Neuronal stem cell (in vitro differentiated cells): ENCODE results near the gene SPDYE17.
"Not testable (repeated sequence)": the region's sequence is repeated elsewhere in the genome, so short reads cannot be mapped to it uniquely, and the experiment has no call there.

Experiments used
- DNase-seq: peaks from one replicate; pipeline ENCODE4 v3.0.0-alpha.2; 2013; ENCODE audit warnings: low spot score
- H2AFZ ChIP-seq: one replicate; pipeline ENCODE4 v1.6.1; 2013; ENCODE audit warnings: mild to moderate bottlenecking, low read length, inconsistent platforms
- H2AK5ac ChIP-seq: 2 replicates; pipeline ENCODE4 v1.6.1; 2013; ENCODE audit warnings: low read depth, mild to moderate bottlenecking, inconsistent platforms, low read length, moderate library complexity, mixed read lengths
- H2BK120ac ChIP-seq: 2 replicates; pipeline ENCODE4 v1.6.1; 2013; ENCODE audit warnings: low read depth, mild to moderate bottlenecking, inconsistent platforms, low read length, moderate library complexity, mixed read lengths
- H2BK12ac ChIP-seq: one replicate; pipeline ENCODE4 v1.6.1; 2013; ENCODE audit warnings: low read length, inconsistent platforms
- H2BK15ac ChIP-seq: 2 replicates; pipeline ENCODE4 v1.6.1; 2013; ENCODE audit warnings: mild to moderate bottlenecking, low read length, inconsistent platforms, mixed read lengths
- H2BK5ac ChIP-seq: one replicate; pipeline ENCODE4 v1.6.1; 2013; ENCODE audit warnings: inconsistent platforms, mild to moderate bottlenecking, low read length, moderate library complexity
- H3K14ac ChIP-seq: one replicate; pipeline ENCODE4 v1.6.1; 2013; ENCODE audit warnings: low read length, inconsistent platforms
- H3K18ac ChIP-seq: 2 replicates; pipeline ENCODE4 v1.6.1; 2013; ENCODE audit warnings: low read length, inconsistent platforms
- H3K23ac ChIP-seq: 2 replicates; pipeline ENCODE4 v1.6.1; 2013; ENCODE audit warnings: low read depth, mild to moderate bottlenecking, mixed read lengths, low read length, inconsistent platforms; ENCODE audit not compliant: poor library complexity
- H3K27ac ChIP-seq: replicated peaks from 3 replicates; pipeline ENCODE4 v1.5.1; 2013; ENCODE audit warnings: low read length, inconsistent platforms
- H3K27me3 ChIP-seq, 3 experiments: 2 replicates each; pipeline ENCODE4 v1.6.1; 2013; ENCODE audit warnings: low read length in 3 of 3, mild to moderate bottlenecking in 2 of 3, inconsistent platforms in 1 of 3, low read depth in 1 of 3, mixed read lengths in 1 of 3, moderate library complexity in 1 of 3; ENCODE audit not compliant: control insufficient read depth in 3 of 3, insufficient read depth in 3 of 3
- H3K36me3 ChIP-seq, 2 donors: replicated peaks in 1 of 2; 2 replicates each; pipeline ENCODE4 v1.6.1; 2013; ENCODE audit warnings: low read length in 2 of 2; ENCODE audit not compliant: control insufficient read depth in 2 of 2, insufficient read depth in 2 of 2
- H3K4ac ChIP-seq: 2 replicates; pipeline ENCODE4 v1.6.1; 2013; ENCODE audit warnings: inconsistent platforms, mild to moderate bottlenecking, low read length, moderate library complexity
- H3K4me1 ChIP-seq, 2 donors: 1 replicate in 1 of 2; 2 replicates in 1 of 2; pipeline ENCODE4 v1.6.1; 2013; ENCODE audit warnings: low read length in 2 of 2, low read depth in 1 of 2; ENCODE audit not compliant: control insufficient read depth in 2 of 2, insufficient read depth in 1 of 2
- H3K4me2 ChIP-seq: one replicate; pipeline ENCODE4 v1.6.1; 2013; ENCODE audit warnings: mild to moderate bottlenecking, low read length, inconsistent platforms; ENCODE audit not compliant: insufficient read depth, poor library complexity, severe bottlenecking
- H3K4me3 ChIP-seq, 2 donors: 2 replicates each; pipeline ENCODE4 v1.5.1; 2013; ENCODE audit warnings: low read length in 2 of 2, mild to moderate bottlenecking in 2 of 2, inconsistent platforms in 1 of 2, moderate library complexity in 1 of 2
- H3K79me1 ChIP-seq: one replicate; pipeline ENCODE4 v1.6.1; 2013; ENCODE audit warnings: low read depth, mild to moderate bottlenecking, inconsistent platforms, low read length, moderate library complexity
- H3K9ac ChIP-seq: one replicate; pipeline ENCODE4 v1.6.1; 2013; ENCODE audit warnings: mild to moderate bottlenecking, low read depth, low read length, inconsistent platforms; ENCODE audit not compliant: poor library complexity
- H3K9me3 ChIP-seq, 2 donors: replicated peaks in 1 of 2; 2 replicates each; pipeline versions ENCODE3 to v1.6.1; 2013; ENCODE audit warnings: low read length in 2 of 2, mild to moderate bottlenecking in 2 of 2, inconsistent platforms in 1 of 2, low read depth in 1 of 2, mixed read lengths in 1 of 2, moderate library complexity in 1 of 2; ENCODE audit not compliant: control insufficient read depth in 2 of 2, insufficient read depth in 1 of 2
- H4K8ac ChIP-seq: one replicate; pipeline ENCODE4 v1.6.1; 2013; ENCODE audit warnings: low read depth, mild to moderate bottlenecking, inconsistent platforms, low read length, moderate library complexity
- H4K91ac ChIP-seq: one replicate; pipeline ENCODE4 v1.6.1; 2013; ENCODE audit warnings: low read length, low read depth, mild to moderate bottlenecking, inconsistent platforms; ENCODE audit not compliant: poor library complexity
- WGBS, 2 donors: extraction: QIAGEN DNeasy Blood & Tissue Kit; methylation state at CpG; one replicate each; pipeline ENCODE4 v1.1.7; 2013; ENCODE audit warnings: missing lambda C conversion rate in 2 of 2, mixed read lengths in 1 of 2; ENCODE audit not compliant: insufficient read length in 2 of 2, insufficient replicate concordance in 1 of 2; ENCODE audit errors: extremely low coverage in 2 of 2; 5-methylcytosine and 5-hydroxymethylcytosine counted together

The SPDYE17 gene

GRCh38 chr7:77077060-77077459 lies 44.9 kb upstream of the SPDYE17 start:
- not testable (repeated sequence) for H3K23ac ChIP-seq, H4K8ac ChIP-seq, H3K14ac ChIP-seq, DNase-seq, H3K4me3 ChIP-seq, H3K4ac ChIP-seq, H3K18ac ChIP-seq, H2BK12ac ChIP-seq, H4K91ac ChIP-seq, H2BK5ac ChIP-seq, H2BK15ac ChIP-seq, H3K27ac ChIP-seq, H3K27me3 ChIP-seq, H3K4me2 ChIP-seq, H3K79me1 ChIP-seq, H3K36me3 ChIP-seq, H2AFZ ChIP-seq, H3K9me3 ChIP-seq, H2AK5ac ChIP-seq, H3K9ac ChIP-seq, H2BK120ac ChIP-seq, H3K4me1 ChIP-seq
- no CpG with 5 or more reads among the region's 5 CpGs for WGBS, 2 donors

- not testable (repeated sequence) for H3K27me3 ChIP-seq, H3K79me1 ChIP-seq, H3K36me3 ChIP-seq, H3K4me2 ChIP-seq, H2BK12ac ChIP-seq, H3K9me3 ChIP-seq, H4K8ac ChIP-seq, H3K23ac ChIP-seq, H3K9ac ChIP-seq, H2BK120ac ChIP-seq, H2BK15ac ChIP-seq, H3K18ac ChIP-seq, H3K14ac ChIP-seq, H3K27ac ChIP-seq, H2AK5ac ChIP-seq, H4K91ac ChIP-seq, H2BK5ac ChIP-seq, H3K4me3 ChIP-seq, H3K4ac ChIP-seq, H2AFZ ChIP-seq, H3K4me1 ChIP-seq, DNase-seq
- WGBS, 2 donors: no CpG with 5 or more reads among the region's 6 CpGs
Observed at GRCh38 chr7:77074786-77075396, 42.7 kb upstream of the SPDYE17 start.

GRCh38 chr7:77071108-77071507 lies 38.9 kb upstream of the SPDYE17 start:
- H3K36me3 ChIP-seq, H3K4me1 ChIP-seq, H2AK5ac ChIP-seq, H3K4me3 ChIP-seq, H4K91ac ChIP-seq, H3K23ac ChIP-seq, H3K14ac ChIP-seq, H3K18ac ChIP-seq, H3K9me3 ChIP-seq, DNase-seq, H2BK15ac ChIP-seq, H3K79me1 ChIP-seq, H2AFZ ChIP-seq, H2BK120ac ChIP-seq, H3K4ac ChIP-seq, H3K27ac ChIP-seq, H4K8ac ChIP-seq, H2BK5ac ChIP-seq, H3K27me3 ChIP-seq, H3K4me2 ChIP-seq, H3K9ac ChIP-seq, H2BK12ac ChIP-seq: not testable (repeated sequence)
- whole genome bisulfite sequencing, 2 donors: no CpG with 5 or more reads among the region's 6 CpGs

- not testable (repeated sequence) for H3K18ac ChIP-seq, H2BK15ac ChIP-seq, H3K4me3 ChIP-seq, H3K14ac ChIP-seq, H4K8ac ChIP-seq, H3K27me3 ChIP-seq, H3K9me3 ChIP-seq, H3K4ac ChIP-seq, H3K23ac ChIP-seq, H3K36me3 ChIP-seq, H2AK5ac ChIP-seq, H3K4me2 ChIP-seq, H3K79me1 ChIP-seq, H3K27ac ChIP-seq, H4K91ac ChIP-seq, H2AFZ ChIP-seq, H3K4me1 ChIP-seq, H3K9ac ChIP-seq, H2BK12ac ChIP-seq, DNase-seq, H2BK120ac ChIP-seq, H2BK5ac ChIP-seq
- whole genome bisulfite sequencing, 2 donors: no CpG with 5 or more reads among the region's 7 CpGs
Observed at GRCh38 chr7:77065869-77066268, 33.7 kb upstream of the SPDYE17 start.
